IMR-90 (cell line): ENCODE measurements around the gene DENND1A.

Experiments used
- CEBPB ChIP-seq: IDR thresholded peaks from 2 replicates; pipeline ENCODE4 v1.6.1; 2012; ENCODE audit warnings: low read depth, low read length, improper control_type of control experiment
- CTCF ChIP-seq: conservative IDR thresholded peaks from 2 replicates; pipeline ENCODE4 v1.5.1; 2012; ENCODE audit warnings: mild to moderate bottlenecking, low read depth, low read length, improper control_type of control experiment
- MAZ ChIP-seq: IDR thresholded peaks from 2 replicates; pipeline ENCODE4 v1.6.1; 2012; ENCODE audit warnings: low read depth, mild to moderate bottlenecking, low read length, improper control_type of control experiment, moderate library complexity, borderline replicate concordance
- MXI1 ChIP-seq: IDR thresholded peaks from 2 replicates; pipeline ENCODE4 v1.6.1; 2012; ENCODE audit warnings: low read depth, mild to moderate bottlenecking, low read length, moderate library complexity, borderline replicate concordance
- NFE2L2 ChIP-seq: fragments of 150-350 bp; IDR thresholded peaks from 2 replicates; pipeline ENCODE4 v1.6.1; 2016; ENCODE audit warnings: low read depth, mild to moderate bottlenecking, low read length
- POLR2A ChIP-seq: IDR thresholded peaks from 2 replicates; pipeline ENCODE4 v1.6.1; 2012; ENCODE audit warnings: mild to moderate bottlenecking, low read depth, low read length
- RAD21 ChIP-seq: IDR thresholded peaks from 2 replicates; pipeline ENCODE4 v1.6.1; 2012; ENCODE audit warnings: low read length, improper control_type of control experiment
- RCOR1 ChIP-seq: IDR thresholded peaks from 2 replicates; pipeline ENCODE4 v1.6.1; 2012; ENCODE audit warnings: mild to moderate bottlenecking, low read length, improper control_type of control experiment; ENCODE audit not compliant: insufficient replicate concordance
- RFX5 ChIP-seq: IDR thresholded peaks from 2 replicates; pipeline ENCODE4 v1.8.0; 2012; ENCODE audit warnings: low read depth, mild to moderate bottlenecking, low read length, moderate library complexity
- SMC3 ChIP-seq: fragments of 150-350 bp; IDR thresholded peaks from 2 replicates; pipeline ENCODE4 v1.6.1; 2016; ENCODE audit warnings: low read depth, mild to moderate bottlenecking, antibody characterized with exemption, low read length, moderate library complexity

GRCh38 chr9:123484130-123484529, 445.8 kb downstream of the DENND1A start:
- TF ChIP-seq CTCF (no peak), RCOR1 (no peak), CEBPB (no peak), POLR2A (no peak), NFE2L2 (no peak), SMC3 (no peak), RAD21 (no peak), RFX5 (no peak), MXI1 (no peak), MAZ (no peak)
